K562 (cell line): ENCODE results near the gene MYO18A. TPM values are rescaled to one million over a fixed set of nuclear protein-coding genes. Genes with fewer than 3 reads are reported as not detected.

Experiments used
- ARID2 ChIP-seq: fragments of 450-650 bp; IDR thresholded peaks from 2 replicates; pipeline ENCODE4 v1.6.1; 2017; ENCODE audit warnings: antibody characterized with exemption, mild to moderate bottlenecking
- ATF7 ChIP-seq: fragments of 450-650 bp; IDR thresholded peaks from 2 replicates; pipeline ENCODE4 v1.7.1; 2014; ENCODE audit warnings: mild to moderate bottlenecking, moderate library complexity
- CBFA2T2 ChIP-seq: fragments of 450-650 bp; conservative IDR thresholded peaks from 2 replicates; pipeline ENCODE4 v1.6.1; 2017; ENCODE audit warnings: mild to moderate bottlenecking
- FOXK1 ChIP-seq: sonication (generic); formaldehyde crosslinking; IDR thresholded peaks from 2 replicates; pipeline ENCODE4 v1.8.0; 2022; ENCODE audit warnings: missing genetic modification reagents, mild to moderate bottlenecking, borderline replicate concordance
- FOXK2 ChIP-seq, 2 experiments: fragments of 450-650 bp; IDR thresholded peaks in 1 of 2; conservative IDR thresholded peaks in 1 of 2; 2 replicates each; pipeline ENCODE4 v1.6.1; 2016; ENCODE audit warnings: low read depth in 2 of 2, mild to moderate bottlenecking in 1 of 2
- FOXM1 ChIP-seq, 2 experiments: fragments of 450-650 bp in 1 of 2; sonication (generic) in 1 of 2; formaldehyde crosslinking in 1 of 2; IDR thresholded peaks; 2 replicates each; pipeline versions ENCODE4 v1.6.1 to v1.9.0; 2017 to 2022; ENCODE audit warnings: low read depth in 2 of 2, mild to moderate bottlenecking in 2 of 2, missing genetic modification reagents in 1 of 2, moderate library complexity in 1 of 2
- GATAD2B ChIP-seq: fragments of 450-650 bp; IDR thresholded peaks from 2 replicates; pipeline ENCODE4 v1.6.1; 2017; ENCODE audit warnings: mild to moderate bottlenecking, borderline replicate concordance
- GTF2F1 ChIP-seq: IDR thresholded peaks from 2 replicates; pipeline ENCODE4 v1.6.1; 2011; ENCODE audit warnings: low read depth, low read length, improper control_type of control experiment
- JUNB ChIP-seq: fragments of 450-650 bp; formaldehyde crosslinking; conservative IDR thresholded peaks from 2 replicates; pipeline ENCODE4 v1.4.0; 2020; ENCODE audit warnings: mild to moderate bottlenecking
- MBD2 ChIP-seq: sonication (generic); IDR thresholded peaks from 2 replicates; pipeline ENCODE4 v1.6.1; 2016; ENCODE audit warnings: low read depth, borderline replicate concordance
- NCOA2 ChIP-seq, 2 experiments: fragments of 450-650 bp; IDR thresholded peaks; 2 replicates each; pipeline ENCODE4 v1.6.1; 2018; ENCODE audit warnings: mild to moderate bottlenecking in 2 of 2, moderate library complexity in 1 of 2; ENCODE audit not compliant: partially characterized antibody in 2 of 2
- POLR2AphosphoS5 ChIP-seq: IDR thresholded peaks from 2 replicates; pipeline ENCODE4 v1.6.1; 2011; ENCODE audit warnings: mild to moderate bottlenecking, low read depth, low read length, moderate library complexity; ENCODE audit not compliant: control insufficient read depth, insufficient read depth
- POU5F1 ChIP-seq: fragments of 150-350 bp; IDR thresholded peaks from 2 replicates; pipeline ENCODE4 v1.6.1; 2014; ENCODE audit warnings: borderline replicate concordance, low read length, low read depth, mild to moderate bottlenecking; ENCODE audit not compliant: partially characterized antibody
- RBM22 ChIP-seq: fragments of 200-400 bp; formaldehyde crosslinking; IDR thresholded peaks from 2 replicates; pipeline ENCODE4 v1.6.1; 2018; ENCODE audit warnings: low read length, low read depth; ENCODE audit not compliant: poor library complexity, severe bottlenecking
- RHOXF2B ChIP-seq: fragments of 250-450 bp; sonication (Bioruptor Pico); conservative IDR thresholded peaks from 2 replicates; pipeline ENCODE4 v1.5.1; 2021
- SRSF3 ChIP-seq: fragments of 200-400 bp; formaldehyde crosslinking; IDR thresholded peaks from 2 replicates; pipeline ENCODE4 v1.6.1; 2016; ENCODE audit warnings: mild to moderate bottlenecking, low read length, moderate library complexity; ENCODE audit not compliant: insufficient read depth
- TCF3 ChIP-seq: sonication (generic); formaldehyde crosslinking; IDR thresholded peaks from 2 replicates; pipeline ENCODE4 v1.4.0; 2020; ENCODE audit warnings: mild to moderate bottlenecking, missing genetic modification reagents
- ZBTB33 ChIP-seq: sonication (generic); formaldehyde crosslinking; IDR thresholded peaks from 2 replicates; pipeline ENCODE4 v1.8.1; 2023; ENCODE audit warnings: mild to moderate bottlenecking, missing genetic modification reagents
- ZFP30 ChIP-seq: fragments of 250-450 bp; sonication (Bioruptor Pico); IDR thresholded peaks from 2 replicates; pipeline ENCODE4 v1.8.0; 2022; ENCODE audit warnings: moderate library complexity, mild to moderate bottlenecking, inconsistent platforms, borderline replicate concordance
- ZNF511 ChIP-seq: sonication (generic); formaldehyde crosslinking; IDR thresholded peaks from 2 replicates; pipeline ENCODE4 v1.8.0; 2022; ENCODE audit warnings: mild to moderate bottlenecking, missing genetic modification reagents
- ZNF76 ChIP-seq: fragments of 250-450 bp; sonication (Bioruptor Pico); IDR thresholded peaks from 2 replicates; pipeline ENCODE4 v1.4.0; 2020; ENCODE audit warnings: mild to moderate bottlenecking, moderate library complexity, borderline replicate concordance
- ZNF766 ChIP-seq: fragments of 200-800 bp; sonication (Bioruptor generic); conservative IDR thresholded peaks from 2 replicates; pipeline ENCODE4 v1.6.1; 2016; ENCODE audit warnings: missing genetic modification characterization, missing compliant biosample characterization
- polyA plus RNA-seq, 8 experiments: library from polyadenylated mRNA; depleted of rRNA in 4 of 8; stranded (reverse) in 5 of 8; unstranded in 3 of 8; fragments of >200 nt; fragmentation: Nextera tagmentation in 2 of 8; fragmentation: Illumina TruSeq in 1 of 8; extraction: Ambion mirVana in 2 of 8; extraction: Trizol in 1 of 8; gene quantifications; 2 replicates each; pipeline versions ENCODE4 v1.2.1 to v1.2.3, GENCODE V29; 2011 to 2014; ENCODE audit warnings: inconsistent platforms in 1 of 8, missing spikeins in 1 of 8
- total RNA-seq, 7 experiments: library from RNA; depleted of rRNA in 6 of 7; stranded (reverse); fragments of >200 nt in 6 of 7; fragmentation: Illumina TruSeq in 2 of 7; extraction: Trizol in 2 of 7; gene quantifications; 2 replicates each; pipeline versions ENCODE4 v1.2.1 to v1.2.3, GENCODE V29; 2011 to 2021; ENCODE audit warnings: low replicate concordance in 1 of 7
- TF ChIP-seq, protein P1 (sequence below): sonication (generic); formaldehyde crosslinking; IDR thresholded peaks from 2 replicates; pipeline ENCODE4 v1.8.1; 2022; ENCODE audit warnings: missing genetic modification reagents

Gene MYO18A
- total and polyA plus RNA-seq, 9 of the 15 experiments (the other 6 are each of a cell fraction or from before 2014, with no cell fraction given) = 2.5 to 65.4 (median 17.1) TPM

GRCh38 chr17:29176558-29177351 is 3.4 kb downstream of the MYO18A start (continued):
- 0 out of 2 replicates have a peak, but pooled peaks have one; percentile 36 for TF ChIP-seq FOXM1 (IDR thresholded peaks at IDR 0.05; ENCODE audit: low read depth)
- no peak for TF ChIP-seq FOXM1 (CRISPR knock-in tag; IDR thresholded peaks at IDR 0.05; ENCODE audit: low read depth)
- no peak for TF ChIP-seq SRSF3
- TF ChIP-seq, protein P1, sequence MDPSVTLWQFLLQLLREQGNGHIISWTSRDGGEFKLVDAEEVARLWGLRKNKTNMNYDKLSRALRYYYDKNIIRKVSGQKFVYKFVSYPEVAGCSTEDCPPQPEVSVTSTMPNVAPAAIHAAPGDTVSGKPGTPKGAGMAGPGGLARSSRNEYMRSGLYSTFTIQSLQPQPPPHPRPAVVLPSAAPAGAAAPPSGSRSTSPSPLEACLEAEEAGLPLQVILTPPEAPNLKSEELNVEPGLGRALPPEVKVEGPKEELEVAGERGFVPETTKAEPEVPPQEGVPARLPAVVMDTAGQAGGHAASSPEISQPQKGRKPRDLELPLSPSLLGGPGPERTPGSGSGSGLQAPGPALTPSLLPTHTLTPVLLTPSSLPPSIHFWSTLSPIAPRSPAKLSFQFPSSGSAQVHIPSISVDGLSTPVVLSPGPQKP (CRISPR knock-in tag) = no peak
- TF ChIP-seq ZBTB33 (CRISPR knock-in tag) = no peak
- TF ChIP-seq POLR2AphosphoS5 = peak; percentile 70; the same call in 1 of the 2 replicates
- TF ChIP-seq FOXK1 (CRISPR knock-in tag) = no peak
- TF ChIP-seq ZNF511 (CRISPR knock-in tag) = no peak
- TF ChIP-seq GTF2F1 = no peak
- peak; percentile 68 for TF ChIP-seq ATF7
- TF ChIP-seq MBD2 = peak; percentile 25; the same call in 1 of the 2 replicates
- TF ChIP-seq RHOXF2B (CRISPR knock-in tag) = no peak
- TF ChIP-seq RBM22 = peak; percentile 32
- no peak for TF ChIP-seq ARID2
- no peak for TF ChIP-seq ZFP30 (CRISPR knock-in tag)
- no peak for TF ChIP-seq NCOA2 (IDR thresholded peaks at IDR 0.05; ENCODE audit: partially characterized antibody in 2 of 2)
- TF ChIP-seq FOXK2 (conservative IDR thresholded peaks at IDR 0.05 in 1 of 2, IDR thresholded peaks at IDR 0.05 in 1 of 2; ENCODE audit: low read depth in 2 of 2) = peak in 1 of 2 experiments; percentile 36; a peak in 1 of 4 replicates
- peak; percentile 58 for TF ChIP-seq CBFA2T2
- peak; percentile 50; the same call in 1 of the 2 replicates for TF ChIP-seq ZNF766 (CRISPR knock-in tag)
- peak; percentile 33 for TF ChIP-seq TCF3
- TF ChIP-seq ZNF76 = no peak
- TF ChIP-seq JUNB (CRISPR knock-in tag) = no peak
- peak; percentile 91 for TF ChIP-seq GATAD2B
- TF ChIP-seq POU5F1 = no peak
